Measurements from ENCODE around the gene TMEM125.

GRCh38 chr1:43227143-43227764 is 42.5 kb upstream of the TMEM125 start:
- TF ChIP-seq CTCF (IDR thresholded peaks at IDR 0.05): peak; percentile 90
- TF ChIP-seq ZFX (IDR thresholded peaks at IDR 0.05; ENCODE audit: borderline replicate concordance): no peak
